ENCODE results near the gene FAM174B.
"Not testable (repeated sequence)": the region's sequence is repeated elsewhere in the genome, so short reads cannot be mapped to it uniquely, and the experiment has no call there.

FAM174B gene

GRCh38 chr15:92616621-92617548 is 38.7 kb downstream of the FAM174B start:
- DNase-seq, result no peak

GRCh38 chr15:92614791-92615785 is 40.5 kb downstream of the FAM174B start:
- DNase-seq, result no peak

GRCh38 chr15:92614301-92614700 is 41.3 kb downstream of the FAM174B start:
- no peak for DNase-seq

- DNase-seq, result no peak
Observed at GRCh38 chr15:92613841-92614240, 41.7 kb downstream of the FAM174B start.

- DNase-seq, result no peak
Observed at GRCh38 chr15:92612891-92613290, 42.7 kb downstream of the FAM174B start.

GRCh38 chr15:92611995-92612745 is 43.4 kb downstream of the FAM174B start:
- DNase-seq, result no peak

- no peak for DNase-seq
Observed at GRCh38 chr15:92611150-92611549, 44.4 kb downstream of the FAM174B start.

- no peak for DNase-seq
Observed at GRCh38 chr15:92610101-92610520, 45.5 kb downstream of the FAM174B start.

GRCh38 chr15:92608866-92609700 is 46.5 kb downstream of the FAM174B start:
- DNase-seq, result no peak

- DNase-seq, result not testable (repeated sequence)
Observed at GRCh38 chr15:92606836-92607150, 48.8 kb downstream of the FAM174B start.

GRCh38 chr15:92606126-92606835 is 49.3 kb downstream of the FAM174B start:
- no peak for DNase-seq

GRCh38 chr15:92605225-92605944 is 50.2 kb downstream of the FAM174B start:
- no peak for DNase-seq

- DNase-seq, result no peak
Observed at GRCh38 chr15:92603743-92604470, 51.7 kb downstream of the FAM174B start.

GRCh38 chr15:92603278-92603677 is 52.3 kb downstream of the FAM174B start:
- DNase-seq, result no peak

GRCh38 chr15:92602267-92602593 is 53.3 kb downstream of the FAM174B start:
- DNase-seq, result no peak

- DNase-seq, result no peak
Observed at GRCh38 chr15:92601592-92602266, 53.8 kb downstream of the FAM174B start.

- no peak for DNase-seq
Observed at GRCh38 chr15:92600856-92601255, 54.7 kb downstream of the FAM174B start.

- no peak for DNase-seq
Observed at GRCh38 chr15:92599394-92599970, 56.1 kb downstream of the FAM174B start.

- no peak for DNase-seq
Observed at GRCh38 chr15:92597548-92597947, 58.0 kb downstream of the FAM174B start.
